HG03139 (cell line): ENCODE results near the gene PCGF5.
A peak's percentile ranks its signal among the peaks of the same experiment; 100 is the strongest.
"Not testable (repeated sequence)": the region's sequence is repeated elsewhere in the genome, so short reads cannot be mapped to it uniquely, and the experiment has no call there.

Experiments used
- ATAC-seq: cut with Tn5 transposase; IDR thresholded peaks from one replicate; pipeline ENCODE4 v1.9.1; 2021; ENCODE audit not compliant: unreplicated experiment

PCGF5 gene

GRCh38 chr10:91210014-91210413 is 10.4 kb upstream of the PCGF5 start:
- ATAC-seq, result no peak

- peak; percentile 82 for ATAC-seq
These were observed 10.0 kb upstream of the PCGF5 start for GRCh38 chr10:91210435-91210834.

GRCh38 chr10:91211675-91212074 is 8.8 kb upstream of the PCGF5 start:
- no peak for ATAC-seq

- no peak for ATAC-seq
These were observed 5.6 kb upstream of the PCGF5 start for GRCh38 chr10:91214911-91215310.

GRCh38 chr10:91215384-91215783 is 5.1 kb upstream of the PCGF5 start:
- ATAC-seq, result no peak

GRCh38 chr10:91219371-91220193 is 881 bp upstream of the PCGF5 start:
- no peak for ATAC-seq

- peak; percentile 23 for ATAC-seq
These were observed 652 bp downstream of the PCGF5 start for GRCh38 chr10:91220954-91221675.

- no peak for ATAC-seq
These were observed 5.6 kb downstream of the PCGF5 start for GRCh38 chr10:91226093-91226492.

GRCh38 chr10:91227576-91227975 is 7.1 kb downstream of the PCGF5 start:
- no peak for ATAC-seq

GRCh38 chr10:91229683-91230082 is 9.2 kb downstream of the PCGF5 start:
- ATAC-seq, result no peak

GRCh38 chr10:91238191-91238590 is 17.7 kb downstream of the PCGF5 start:
- ATAC-seq, result no peak

GRCh38 chr10:91239789-91240188 is 19.3 kb downstream of the PCGF5 start:
- ATAC-seq, result no peak

- no peak for ATAC-seq
These were observed 22.5 kb downstream of the PCGF5 start for GRCh38 chr10:91242940-91243339.

GRCh38 chr10:91247360-91248111 is 27.1 kb downstream of the PCGF5 start:
- no peak for ATAC-seq

- no peak for ATAC-seq
These were observed 29.2 kb downstream of the PCGF5 start for GRCh38 chr10:91249700-91250099.

- ATAC-seq, result no peak
These were observed 29.9 kb downstream of the PCGF5 start for GRCh38 chr10:91250341-91250740.

- ATAC-seq, result no peak
These were observed 31.1 kb downstream of the PCGF5 start for GRCh38 chr10:91251430-91252056.

GRCh38 chr10:91253300-91253699 is 32.8 kb downstream of the PCGF5 start:
- no peak for ATAC-seq

GRCh38 chr10:91257310-91257709 is 36.8 kb downstream of the PCGF5 start:
- no peak for ATAC-seq

GRCh38 chr10:91260417-91260816 is 40.0 kb downstream of the PCGF5 start:
- not testable (repeated sequence) for ATAC-seq

GRCh38 chr10:91271886-91272285 is 51.4 kb downstream of the PCGF5 start:
- ATAC-seq, result no peak
